ENCODE measurements around the gene POLE3.

DNA sequence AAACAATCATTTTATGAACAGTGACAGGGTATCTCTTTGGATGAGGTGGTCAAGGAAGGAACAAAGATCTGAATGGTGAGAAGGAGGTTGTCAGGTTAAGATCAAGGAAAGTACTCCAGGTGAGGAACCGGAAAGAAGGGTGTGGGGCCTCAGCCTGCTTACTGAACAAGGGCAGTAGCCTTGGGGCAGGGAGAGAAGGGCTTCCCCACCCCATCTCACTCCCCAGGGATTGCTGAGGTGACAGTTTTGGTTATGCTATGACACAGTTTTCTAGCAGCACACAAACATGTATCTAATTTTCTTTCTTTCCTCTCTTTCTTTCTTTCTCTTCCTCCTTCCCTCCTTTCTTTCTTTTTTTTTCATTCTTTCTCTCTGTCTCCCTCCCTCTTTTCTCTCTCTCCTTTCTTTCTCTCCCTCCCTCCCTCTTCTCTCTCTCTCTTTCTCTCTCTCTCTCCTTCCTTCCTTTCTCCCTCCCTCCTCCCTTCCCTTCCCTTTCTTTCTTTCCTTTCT lies 29.6 kb downstream of the POLE3 start:
- TF ChIP-seq, protein P1, sequence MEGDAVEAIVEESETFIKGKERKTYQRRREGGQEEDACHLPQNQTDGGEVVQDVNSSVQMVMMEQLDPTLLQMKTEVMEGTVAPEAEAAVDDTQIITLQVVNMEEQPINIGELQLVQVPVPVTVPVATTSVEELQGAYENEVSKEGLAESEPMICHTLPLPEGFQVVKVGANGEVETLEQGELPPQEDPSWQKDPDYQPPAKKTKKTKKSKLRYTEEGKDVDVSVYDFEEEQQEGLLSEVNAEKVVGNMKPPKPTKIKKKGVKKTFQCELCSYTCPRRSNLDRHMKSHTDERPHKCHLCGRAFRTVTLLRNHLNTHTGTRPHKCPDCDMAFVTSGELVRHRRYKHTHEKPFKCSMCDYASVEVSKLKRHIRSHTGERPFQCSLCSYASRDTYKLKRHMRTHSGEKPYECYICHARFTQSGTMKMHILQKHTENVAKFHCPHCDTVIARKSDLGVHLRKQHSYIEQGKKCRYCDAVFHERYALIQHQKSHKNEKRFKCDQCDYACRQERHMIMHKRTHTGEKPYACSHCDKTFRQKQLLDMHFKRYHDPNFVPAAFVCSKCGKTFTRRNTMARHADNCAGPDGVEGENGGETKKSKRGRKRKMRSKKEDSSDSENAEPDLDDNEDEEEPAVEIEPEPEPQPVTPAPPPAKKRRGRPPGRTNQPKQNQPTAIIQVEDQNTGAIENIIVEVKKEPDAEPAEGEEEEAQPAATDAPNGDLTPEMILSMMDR (conservative IDR thresholded peaks at IDR 0.05; ENCODE audit: low read length) = no peak
- TF ChIP-seq EZH2phosphoT487 (IDR thresholded peaks at IDR 0.05; ENCODE audit: borderline replicate concordance, low read depth, low read length) = no peak
